ENCODE results near the gene TSHZ2.

DNA sequence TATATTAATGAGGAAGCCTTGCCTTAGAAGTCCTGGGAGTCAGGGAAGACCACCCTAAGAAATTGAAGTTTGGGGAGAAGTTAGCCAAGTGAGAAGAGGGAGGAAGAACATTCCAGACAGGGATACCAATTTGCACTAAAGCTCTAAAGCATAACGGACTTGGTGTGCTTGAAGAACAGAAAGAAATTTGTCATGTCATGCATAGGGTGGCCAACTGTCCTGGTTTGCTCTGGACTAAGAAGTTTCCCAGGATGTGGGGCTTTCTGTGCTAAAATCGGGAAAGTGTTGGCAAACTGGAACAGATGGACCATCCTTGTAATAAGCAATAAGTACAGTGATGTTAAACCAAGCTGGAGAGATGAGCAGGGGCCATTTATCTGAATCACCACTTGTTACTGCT, 403.9 kb downstream of the TSHZ2 start:
- TF ChIP-seq POLR2AphosphoS5 (IDR thresholded peaks at IDR 0.05) (no peak), POLR2A (IDR thresholded peaks at IDR 0.05) (no peak)
- TF ChIP-seq, protein P1, sequence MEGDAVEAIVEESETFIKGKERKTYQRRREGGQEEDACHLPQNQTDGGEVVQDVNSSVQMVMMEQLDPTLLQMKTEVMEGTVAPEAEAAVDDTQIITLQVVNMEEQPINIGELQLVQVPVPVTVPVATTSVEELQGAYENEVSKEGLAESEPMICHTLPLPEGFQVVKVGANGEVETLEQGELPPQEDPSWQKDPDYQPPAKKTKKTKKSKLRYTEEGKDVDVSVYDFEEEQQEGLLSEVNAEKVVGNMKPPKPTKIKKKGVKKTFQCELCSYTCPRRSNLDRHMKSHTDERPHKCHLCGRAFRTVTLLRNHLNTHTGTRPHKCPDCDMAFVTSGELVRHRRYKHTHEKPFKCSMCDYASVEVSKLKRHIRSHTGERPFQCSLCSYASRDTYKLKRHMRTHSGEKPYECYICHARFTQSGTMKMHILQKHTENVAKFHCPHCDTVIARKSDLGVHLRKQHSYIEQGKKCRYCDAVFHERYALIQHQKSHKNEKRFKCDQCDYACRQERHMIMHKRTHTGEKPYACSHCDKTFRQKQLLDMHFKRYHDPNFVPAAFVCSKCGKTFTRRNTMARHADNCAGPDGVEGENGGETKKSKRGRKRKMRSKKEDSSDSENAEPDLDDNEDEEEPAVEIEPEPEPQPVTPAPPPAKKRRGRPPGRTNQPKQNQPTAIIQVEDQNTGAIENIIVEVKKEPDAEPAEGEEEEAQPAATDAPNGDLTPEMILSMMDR (IDR thresholded peaks at IDR 0.05): no peak
